ENCODE results near the gene CACNA1D.

Gene CACNA1D

GRCh38 chr3:53589201-53589600, 94.8 kb downstream of the CACNA1D start:
- no peak overlapping the region for H3K4me3 ChIP-seq (ENCODE audit: control insufficient read depth, low read depth, low read length)
- TF ChIP-seq CTCF (IDR thresholded peaks at IDR 0.05; ENCODE audit: control insufficient read depth, insufficient read depth, low read depth, low read length, missing control alignments) = no peak
- DNase-seq (ENCODE audit: low read depth) = no peak

DNA sequence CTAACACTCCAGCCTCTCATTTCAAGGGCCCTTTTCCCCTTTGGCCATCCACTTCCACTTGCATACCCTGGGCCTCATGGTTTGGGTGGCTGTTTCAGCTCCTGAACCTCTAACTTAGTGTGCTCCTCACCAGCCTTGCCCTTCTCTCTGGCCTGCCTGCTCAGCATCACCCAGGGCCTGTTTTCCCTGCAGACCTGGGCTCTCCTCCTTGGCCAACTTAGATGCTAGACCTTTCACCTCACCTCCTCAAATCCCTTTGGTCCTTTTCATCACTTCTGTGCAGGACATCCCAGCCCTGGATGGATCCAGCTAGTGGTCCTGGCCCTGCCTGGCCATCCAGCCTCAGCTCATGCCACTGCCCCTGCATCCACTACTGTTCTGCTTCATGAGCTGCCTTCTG, 95.4 kb downstream of the CACNA1D start:
- no peak overlapping the region for H3K4me3 ChIP-seq (ENCODE audit: control insufficient read depth, low read depth, low read length)
- no peak for DNase-seq (ENCODE audit: low read depth)
- TF ChIP-seq CTCF (IDR thresholded peaks at IDR 0.05; ENCODE audit: control insufficient read depth, insufficient read depth, low read depth, low read length, missing control alignments) = no peak

- no peak for TF ChIP-seq CTCF (IDR thresholded peaks at IDR 0.05; ENCODE audit: control insufficient read depth, insufficient read depth, low read depth, low read length, missing control alignments)
- DNase-seq (ENCODE audit: low read depth) = no peak
- H3K4me3 ChIP-seq (ENCODE audit: control insufficient read depth, low read depth, low read length) = no peak overlapping the region
These were observed 96.2 kb downstream of the CACNA1D start for GRCh38 chr3:53590606-53591005.

DNA sequence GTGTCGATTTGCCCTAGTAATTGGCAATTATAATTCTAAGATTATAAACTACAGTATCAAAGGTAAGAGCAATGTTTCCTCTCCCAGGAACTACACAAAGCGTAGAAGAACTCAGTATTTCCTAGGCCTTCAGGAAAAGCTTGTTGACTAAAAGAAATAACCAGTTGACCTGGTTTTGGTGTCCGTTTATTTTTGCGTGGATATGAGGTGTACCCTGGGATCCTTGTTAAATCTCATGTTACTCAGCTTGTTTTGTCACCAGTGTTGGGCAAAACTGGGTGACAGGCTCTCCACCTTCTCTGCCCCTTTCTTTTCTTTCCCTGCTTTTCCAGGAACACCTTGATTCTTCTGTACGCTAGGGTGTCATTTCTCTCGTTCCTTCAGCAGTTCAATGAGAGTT, 97.2 kb downstream of the CACNA1D start:
- no peak for TF ChIP-seq CTCF (IDR thresholded peaks at IDR 0.05; ENCODE audit: control insufficient read depth, insufficient read depth, low read depth, low read length, missing control alignments)
- no peak for DNase-seq (ENCODE audit: low read depth)
- no peak overlapping the region for H3K4me3 ChIP-seq (ENCODE audit: control insufficient read depth, low read depth, low read length)

DNA sequence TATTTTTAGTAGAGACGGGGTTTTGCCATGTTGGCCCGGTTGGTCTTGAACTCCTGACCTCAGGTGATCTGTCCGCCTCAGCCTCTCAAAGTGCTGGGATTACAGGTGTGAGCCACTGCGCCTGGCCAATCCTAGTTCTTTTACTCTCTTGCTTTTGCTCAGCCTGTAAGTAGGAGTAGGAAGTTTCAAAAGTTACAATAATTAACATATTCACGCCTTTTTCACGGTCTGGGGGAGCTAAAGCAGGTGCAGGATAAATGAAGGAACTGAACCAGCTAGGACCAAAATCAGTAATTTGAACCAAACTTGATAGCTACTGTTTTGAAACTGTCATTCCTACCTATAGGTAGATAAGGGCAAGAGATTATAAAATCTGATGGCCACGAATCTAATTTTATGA, 98.5 kb downstream of the CACNA1D start:
- H3K4me3 ChIP-seq (ENCODE audit: control insufficient read depth, low read depth, low read length) = no peak overlapping the region
- DNase-seq (ENCODE audit: low read depth) = no peak
- no peak for TF ChIP-seq CTCF (IDR thresholded peaks at IDR 0.05; ENCODE audit: control insufficient read depth, insufficient read depth, low read depth, low read length, missing control alignments)

DNA sequence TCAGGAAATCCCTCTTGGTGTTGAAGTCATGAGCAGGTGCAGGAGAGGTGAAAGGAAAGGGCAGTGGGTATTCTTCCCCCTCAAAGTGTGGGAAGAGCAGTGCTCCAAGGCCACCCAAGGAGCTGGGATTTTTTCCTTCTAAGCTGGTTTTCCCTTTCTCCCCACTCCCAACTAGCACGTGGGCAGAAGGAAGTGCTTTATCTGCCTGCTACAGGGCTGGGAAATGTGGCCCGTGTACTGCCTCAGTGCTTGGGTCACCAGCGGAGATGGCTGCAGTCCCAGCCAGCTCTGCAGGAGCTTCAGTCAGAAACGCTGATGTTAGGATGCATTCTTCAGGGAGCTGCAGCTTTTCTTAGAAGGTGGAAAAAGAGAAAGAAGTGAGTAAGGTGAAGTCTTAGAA, 99.2 kb downstream of the CACNA1D start:
- no peak for TF ChIP-seq CTCF (IDR thresholded peaks at IDR 0.05; ENCODE audit: control insufficient read depth, insufficient read depth, low read depth, low read length, missing control alignments)
- no peak for DNase-seq (ENCODE audit: low read depth)
- no peak overlapping the region for H3K4me3 ChIP-seq (ENCODE audit: control insufficient read depth, low read depth, low read length)

GRCh38 chr3:53594276-53594675, 99.9 kb downstream of the CACNA1D start:
- DNase-seq (ENCODE audit: low read depth) = no peak
- no peak for TF ChIP-seq CTCF (IDR thresholded peaks at IDR 0.05; ENCODE audit: control insufficient read depth, insufficient read depth, low read depth, low read length, missing control alignments)
- no peak overlapping the region for H3K4me3 ChIP-seq (ENCODE audit: control insufficient read depth, low read depth, low read length)

All from AG09309 (cell line).